Endothelial cell of umbilical vein (primary cell): Measurements from ENCODE around the gene MAP2K1. TPM values are rescaled to one million over a fixed set of nuclear protein-coding genes. Genes with fewer than 3 reads are reported as not detected.

Source experiments
- BruUV-seq: library from RNA; stranded (reverse); fragments of 400-500 nt; replicated peaks from 2 replicates; lab custom pipeline; 2021; lab: Mats Ljungman, UMichigan
- CTCF ChIA-PET: fragments of 300-600, 350-600 bp; sonication (Branson Sonifier 250); formaldehyde crosslinking; loops from one replicate; lab custom pipeline; 2021; ENCODE audit warnings: antibody characterized with exemption, inconsistent platforms; lab: Charles Lee
- POLR2A ChIA-PET: fragments of 300-600, 350-600 bp; sonication (Branson Sonifier 250); formaldehyde crosslinking; loops from one replicate; lab custom pipeline; 2021; ENCODE audit warnings: antibody characterized with exemption, inconsistent platforms; lab: Charles Lee
- DNase-seq: peaks from one replicate; pipeline ENCODE4 v3.0.0-alpha.2; 2011; ENCODE audit warnings: low read depth, low spot score
- FAIRE-seq: peaks from 2 replicates; lab custom pipeline; 2011; peaks lifted over from hg19 to GRCh38; lab: Jason Lieb, UNC
- H2AFZ ChIP-seq: 2 replicates; pipeline ENCODE4 v1.6.0; 2012; ENCODE audit warnings: low read depth, low read length, control low read depth, inconsistent platforms
- H3K27ac ChIP-seq: 2 replicates; pipeline ENCODE4 v1.5.1; 2011; ENCODE audit warnings: low read depth, mild to moderate bottlenecking, control low read depth, low read length, moderate library complexity; ENCODE audit not compliant: insufficient read depth
- H3K27me3 ChIP-seq, 2 experiments: 2 replicates each; pipeline versions ENCODE4 v1.6.0 to v1.6.1; 2011; ENCODE audit warnings: low read length in 2 of 2, mixed read lengths in 1 of 2; ENCODE audit not compliant: control insufficient read depth in 2 of 2, insufficient read depth in 2 of 2
- H3K36me3 ChIP-seq, 2 experiments: 2 replicates in 1 of 2; 3 replicates in 1 of 2; pipeline ENCODE4 v1.5.1; 2011; ENCODE audit warnings: low read length in 2 of 2, mild to moderate bottlenecking in 1 of 2, moderate library complexity in 1 of 2; ENCODE audit not compliant: control insufficient read depth in 2 of 2, insufficient read depth in 2 of 2; ENCODE audit errors: extremely low read depth in 1 of 2
- H3K4me1 ChIP-seq: 3 replicates; pipeline ENCODE4 v1.5.1; 2011; ENCODE audit warnings: mild to moderate bottlenecking, low read length; ENCODE audit not compliant: control insufficient read depth, insufficient read depth; ENCODE audit errors: extremely low read depth
- H3K4me2 ChIP-seq: 2 replicates; pipeline ENCODE4 v1.6.1; 2011; ENCODE audit warnings: low read length, control low read depth, mixed read lengths; ENCODE audit not compliant: insufficient read depth
- H3K4me3 ChIP-seq, 3 experiments: fragments of 200-600 bp in 1 of 3; sonication (generic), shearing (Covaris generic) in 1 of 3; replicated peaks in 1 of 3; 2 replicates each; pipeline ENCODE4 v1.5.1; 2011 to 2016; ENCODE audit warnings: control low read depth in 3 of 3, low read length in 3 of 3, mild to moderate bottlenecking in 2 of 3, inconsistent platforms in 1 of 3, low read depth in 1 of 3, moderate library complexity in 1 of 3; ENCODE audit not compliant: insufficient read depth in 1 of 3
- H3K79me2 ChIP-seq: 2 replicates; pipeline ENCODE4 v1.6.0; 2012; ENCODE audit warnings: low read length, inconsistent platforms; ENCODE audit not compliant: control insufficient read depth, insufficient read depth
- H3K9ac ChIP-seq: replicated peaks from 2 replicates; pipeline ENCODE3; 2011; ENCODE audit warnings: low read length, control low read depth; ENCODE audit not compliant: insufficient read depth; ENCODE audit errors: extremely low read depth
- H3K9me1 ChIP-seq: replicated peaks from 3 replicates; pipeline ENCODE4 v1.6.0; 2011; ENCODE audit warnings: mild to moderate bottlenecking, low read length; ENCODE audit not compliant: control insufficient read depth, insufficient read depth; ENCODE audit errors: extremely low read depth
- H3K9me3 ChIP-seq: replicated peaks from 2 replicates; pipeline ENCODE4 v1.5.1; 2012; ENCODE audit warnings: low read length, inconsistent platforms; ENCODE audit not compliant: control insufficient read depth, insufficient read depth
- H4K20me1 ChIP-seq: replicated peaks from 2 replicates; pipeline ENCODE3; 2011; ENCODE audit warnings: mild to moderate bottlenecking, low read length; ENCODE audit not compliant: control insufficient read depth, insufficient read depth; ENCODE audit errors: extremely low read depth
- EZH2 ChIP-seq: IDR thresholded peaks from 2 replicates; pipeline ENCODE4 v1.6.1; 2012; ENCODE audit warnings: borderline replicate concordance, low read depth, mild to moderate bottlenecking, moderate library complexity, low read length, inconsistent platforms; ENCODE audit not compliant: severe bottlenecking
- FOS ChIP-seq: IDR thresholded peaks from 2 replicates; pipeline ENCODE4 v1.6.1; 2011; ENCODE audit warnings: mild to moderate bottlenecking, low read length, moderate library complexity, borderline replicate concordance; ENCODE audit not compliant: insufficient read depth
- GATA2 ChIP-seq: IDR thresholded peaks from 2 replicates; pipeline ENCODE4 v1.7.0; 2011; ENCODE audit warnings: low read depth, mild to moderate bottlenecking, moderate library complexity, mixed read lengths, low read length; ENCODE audit not compliant: insufficient read length, insufficient read depth
- JUN ChIP-seq: IDR thresholded peaks from 2 replicates; pipeline ENCODE4 v1.6.1; 2011; ENCODE audit warnings: borderline replicate concordance, low read depth; ENCODE audit not compliant: insufficient read length, insufficient read depth
- MYC ChIP-seq: IDR thresholded peaks from one replicate; pipeline ENCODE4 v1.6.1; 2011; ENCODE audit warnings: mild to moderate bottlenecking, low read depth, low read length
- POLR2A ChIP-seq: IDR thresholded peaks from 2 replicates; pipeline ENCODE4 v1.6.1; 2012; ENCODE audit warnings: low read depth, mild to moderate bottlenecking, control low read depth, low read length
- POLR2AphosphoS5 ChIP-seq: IDR thresholded peaks from 2 replicates; pipeline ENCODE4 v1.6.1; 2012; ENCODE audit warnings: low read depth, mild to moderate bottlenecking, control low read depth, low read length, moderate library complexity; ENCODE audit not compliant: insufficient read depth
- dilution Hi-C: fragments of 300-500 bp; cut with MboI; formaldehyde crosslinking; loops from one replicate; pipeline ENCODE4 v1.15.0; 2019; ENCODE audit warnings: low sequenced_read_pairs; ENCODE audit not compliant: extremely low pct_ligation_motif_present
- intact Hi-C: fragments of 100-400 bp; cut with micrococcal nuclease; formaldehyde crosslinking; loops from one replicate; pipeline ENCODE4 v1.10.0; 2022
- polyA plus RNA-seq, 4 experiments: library from polyadenylated mRNA; depleted of rRNA in 3 of 4; stranded (reverse) in 3 of 4; unstranded in 1 of 4; fragments of >200 nt; gene quantifications; 2 replicates each; pipeline versions ENCODE4 v1.2.1 to v1.2.3, GENCODE V29; 2011 to 2012; ENCODE audit warnings: missing spikeins in 1 of 4
- total RNA-seq: library from RNA; stranded (reverse); gene quantifications from 2 replicates; pipeline ENCODE4 v1.2.3, GENCODE V29; 2021
- TF ChIP-seq, protein P1 (sequence below): IDR thresholded peaks from 2 replicates; pipeline ENCODE4 v1.6.1; 2011; ENCODE audit not compliant: insufficient read depth, insufficient read length

Gene MAP2K1
- total and polyA plus RNA-seq, 2 donors (not counting 3 experiments of a cell fraction or from before 2014, with no cell fraction given), result 30.9 to 45.1 TPM

DNA sequence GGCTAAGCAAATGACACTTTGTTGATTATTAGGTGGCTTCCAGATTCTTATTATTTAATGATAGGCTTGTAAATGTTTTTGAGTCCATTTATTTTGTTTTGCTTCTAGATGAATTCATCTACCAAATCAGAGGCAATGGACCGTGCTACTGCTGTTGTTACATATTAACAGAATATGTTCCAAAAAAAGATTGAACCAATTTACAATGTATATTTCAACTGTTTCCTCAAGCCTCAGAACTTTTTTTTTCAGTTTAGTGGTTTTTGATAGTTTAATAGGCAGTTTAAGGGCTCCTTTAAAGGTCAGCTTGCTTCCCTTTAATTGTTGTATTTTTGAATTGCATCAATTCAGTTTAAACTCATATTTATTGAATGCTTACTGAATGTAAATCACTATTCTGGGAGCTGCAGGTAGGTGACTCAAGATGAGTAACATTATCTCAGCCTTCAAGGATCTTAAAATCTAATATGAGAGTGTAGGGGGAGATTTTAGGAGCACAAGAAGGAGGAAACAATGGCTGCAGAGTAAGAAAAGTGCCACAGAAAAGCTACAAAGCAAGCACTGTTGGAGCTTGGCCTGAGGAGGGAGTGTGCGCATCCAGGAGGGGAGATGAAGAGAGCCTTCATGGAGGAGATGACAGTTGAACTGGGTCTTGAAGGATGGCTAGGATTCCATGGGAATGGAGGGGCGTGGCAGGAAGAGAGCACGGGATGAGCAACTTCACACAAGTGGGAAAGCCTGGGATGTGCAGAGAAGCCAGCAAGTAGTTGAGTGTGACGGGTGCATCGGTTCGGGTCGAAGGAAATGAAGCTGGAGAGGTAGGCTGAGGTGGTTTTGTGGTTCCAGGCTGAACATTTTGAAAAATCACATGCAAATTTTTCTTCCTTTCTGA is 14.7 kb downstream of the MAP2K1 start:
- dilution Hi-C loops, result loop anchor here (25.0 kb wide), 1 partner anchor 89 kb away; no protein-coding TSS in a partner anchor
- Histone ChIP-seq H3K4me3 (no peak overlapping the region), H3K4me1 (peaks cover 31% of the 10 kb centered on the region), H3K79me2 (peaks cover 85% of the 10 kb centered on the region), H3K36me3 (no peaks in the 10 kb centered on the region), H3K27me3 (no peaks in the 10 kb centered on the region), H3K27ac (no peak overlapping the region), H3K9me1 (no peaks in the 10 kb centered on the region), H3K9ac (no peak overlapping the region), H4K20me1 (peaks cover 2% of the 10 kb centered on the region), H3K9me3 (no peaks in the 10 kb centered on the region), H2AFZ (no peak overlapping the region), H3K4me2 (no peak overlapping the region)
- FAIRE-seq (no peak), DNase-seq (no peak)
- no TSS peak for BruUV-seq
- ChIA-PET POLR2A (no interaction called here), CTCF (interaction anchor here (1.0 to 1.7 kb wide), 2 partner anchors 13 to 97 kb away, joined by 5 to 7 read pairs; no protein-coding TSS in a partner anchor)
- intact Hi-C loops, result no loop called here
- no peak for TF ChIP-seq POLR2A
- no peak for TF ChIP-seq EZH2
- TF ChIP-seq MYC, result no peak
- TF ChIP-seq FOS, result no peak
- TF ChIP-seq JUN, result no peak
- no peak for TF ChIP-seq POLR2AphosphoS5
- TF ChIP-seq, protein P1, sequence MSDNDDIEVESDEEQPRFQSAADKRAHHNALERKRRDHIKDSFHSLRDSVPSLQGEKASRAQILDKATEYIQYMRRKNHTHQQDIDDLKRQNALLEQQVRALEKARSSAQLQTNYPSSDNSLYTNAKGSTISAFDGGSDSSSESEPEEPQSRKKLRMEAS, result no peak
- no peak for TF ChIP-seq GATA2
